RWPE1 (cell line): ENCODE results near the gene APBB2.

Experiments
- CTCF ChIA-PET: fragments of 350-600 bp; sonication (Branson Sonifier 250); formaldehyde crosslinking; extraction: SDS; loops from one replicate; lab custom pipeline; 2021; lab: Yijun Ruan, JAX
- POLR2A ChIA-PET: fragments of 400-600 bp; formaldehyde crosslinking; extraction: SDS; loops from one replicate; lab custom pipeline; 2020; ENCODE audit warnings: antibody characterized with exemption; ENCODE audit not compliant: low non-redundant PET; lab: Yijun Ruan, JAX
- DNase-seq: peaks from one replicate; pipeline ENCODE4 v3.0.0; 2012; ENCODE audit warnings: low spot score
- H3K27ac ChIP-seq: fragments of 450-650 bp; 2 replicates; pipeline ENCODE4 v1.5.1; 2017
- TF ChIP-seq, protein P1 (sequence below): fragments of 450-650 bp; conservative IDR thresholded peaks from 2 replicates; pipeline ENCODE4 v1.5.1; 2017; ENCODE audit warnings: low read depth, mild to moderate bottlenecking

Gene APBB2

DNA sequence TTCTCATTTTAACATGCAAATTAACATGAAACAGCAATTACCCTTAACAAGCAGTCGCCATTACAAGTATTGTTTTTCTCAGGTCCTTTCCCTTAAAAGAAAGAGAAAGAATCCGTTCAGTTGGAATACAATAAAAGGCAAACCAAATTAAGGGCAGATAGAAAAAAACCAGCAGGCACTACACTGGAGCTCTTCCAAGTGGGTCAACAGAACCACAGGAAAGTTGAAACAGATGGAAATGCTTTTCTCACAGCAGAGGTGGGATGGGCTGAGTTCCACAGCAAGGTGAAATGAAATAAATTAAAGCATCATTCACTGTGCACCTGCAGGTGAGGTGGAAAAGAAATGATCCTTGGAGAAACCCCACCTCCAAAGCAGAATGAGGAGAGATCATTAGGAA, 102.6 kb downstream of the APBB2 start:
- no peak for DNase-seq
- ChIA-PET CTCF (interaction anchor here (0.7 kb wide), 1 partner anchor 46 kb away, joined by 4 read pairs; no protein-coding TSS in a partner anchor), POLR2A (no interaction called here)
- no peak overlapping the region for H3K27ac ChIP-seq
- TF ChIP-seq, protein P1, sequence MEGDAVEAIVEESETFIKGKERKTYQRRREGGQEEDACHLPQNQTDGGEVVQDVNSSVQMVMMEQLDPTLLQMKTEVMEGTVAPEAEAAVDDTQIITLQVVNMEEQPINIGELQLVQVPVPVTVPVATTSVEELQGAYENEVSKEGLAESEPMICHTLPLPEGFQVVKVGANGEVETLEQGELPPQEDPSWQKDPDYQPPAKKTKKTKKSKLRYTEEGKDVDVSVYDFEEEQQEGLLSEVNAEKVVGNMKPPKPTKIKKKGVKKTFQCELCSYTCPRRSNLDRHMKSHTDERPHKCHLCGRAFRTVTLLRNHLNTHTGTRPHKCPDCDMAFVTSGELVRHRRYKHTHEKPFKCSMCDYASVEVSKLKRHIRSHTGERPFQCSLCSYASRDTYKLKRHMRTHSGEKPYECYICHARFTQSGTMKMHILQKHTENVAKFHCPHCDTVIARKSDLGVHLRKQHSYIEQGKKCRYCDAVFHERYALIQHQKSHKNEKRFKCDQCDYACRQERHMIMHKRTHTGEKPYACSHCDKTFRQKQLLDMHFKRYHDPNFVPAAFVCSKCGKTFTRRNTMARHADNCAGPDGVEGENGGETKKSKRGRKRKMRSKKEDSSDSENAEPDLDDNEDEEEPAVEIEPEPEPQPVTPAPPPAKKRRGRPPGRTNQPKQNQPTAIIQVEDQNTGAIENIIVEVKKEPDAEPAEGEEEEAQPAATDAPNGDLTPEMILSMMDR, result no peak

DNA sequence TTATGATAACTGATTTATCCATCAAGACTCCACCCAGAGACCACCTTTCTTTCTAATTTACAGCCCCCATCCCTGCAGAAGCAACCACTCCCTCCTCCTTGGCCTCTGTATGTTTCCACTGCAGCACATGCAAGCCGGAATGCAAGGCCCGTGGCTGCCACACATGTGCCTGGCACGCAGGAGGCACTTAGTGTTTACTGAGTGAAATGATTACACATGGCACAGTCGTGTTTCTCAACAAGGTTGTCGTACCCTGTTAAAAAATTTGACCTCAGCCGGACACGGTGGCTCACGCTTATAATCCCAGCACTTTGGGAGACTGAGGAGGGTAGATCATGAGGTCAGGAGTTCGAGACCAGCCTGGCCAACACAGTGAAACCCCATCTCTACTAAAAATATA, 104.3 kb downstream of the APBB2 start:
- CTCF ChIA-PET, result no interaction called here
- H3K27ac ChIP-seq, result no peak overlapping the region
- POLR2A ChIA-PET, result no interaction called here
- DNase-seq, result no peak
- TF ChIP-seq, protein P1, result no peak

DNA sequence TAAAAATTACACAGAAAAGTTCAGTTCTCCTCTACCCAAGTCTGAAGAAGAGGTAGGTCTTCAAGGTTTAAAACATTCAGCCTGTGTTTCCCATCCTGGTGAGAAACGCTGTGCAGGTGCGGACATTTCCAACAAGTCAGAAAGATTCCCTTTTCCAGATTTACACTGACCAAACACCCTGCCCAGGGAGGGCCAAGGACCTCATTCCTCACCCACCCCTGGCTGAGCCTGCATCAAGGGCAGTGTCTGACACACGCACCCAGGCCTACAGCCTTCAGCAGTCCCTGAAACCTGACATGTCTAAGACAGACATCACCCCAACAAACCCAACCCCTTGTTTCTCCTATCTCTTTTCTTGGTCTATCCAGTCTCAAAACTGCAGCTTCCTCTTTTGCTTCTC, 105.9 kb downstream of the APBB2 start:
- H3K27ac ChIP-seq, result peak overlapping the region; percentile 49
- DNase-seq, result no peak
- TF ChIP-seq, protein P1, result no peak
- POLR2A ChIA-PET, result no interaction called here
- CTCF ChIA-PET, result no interaction called here

DNA sequence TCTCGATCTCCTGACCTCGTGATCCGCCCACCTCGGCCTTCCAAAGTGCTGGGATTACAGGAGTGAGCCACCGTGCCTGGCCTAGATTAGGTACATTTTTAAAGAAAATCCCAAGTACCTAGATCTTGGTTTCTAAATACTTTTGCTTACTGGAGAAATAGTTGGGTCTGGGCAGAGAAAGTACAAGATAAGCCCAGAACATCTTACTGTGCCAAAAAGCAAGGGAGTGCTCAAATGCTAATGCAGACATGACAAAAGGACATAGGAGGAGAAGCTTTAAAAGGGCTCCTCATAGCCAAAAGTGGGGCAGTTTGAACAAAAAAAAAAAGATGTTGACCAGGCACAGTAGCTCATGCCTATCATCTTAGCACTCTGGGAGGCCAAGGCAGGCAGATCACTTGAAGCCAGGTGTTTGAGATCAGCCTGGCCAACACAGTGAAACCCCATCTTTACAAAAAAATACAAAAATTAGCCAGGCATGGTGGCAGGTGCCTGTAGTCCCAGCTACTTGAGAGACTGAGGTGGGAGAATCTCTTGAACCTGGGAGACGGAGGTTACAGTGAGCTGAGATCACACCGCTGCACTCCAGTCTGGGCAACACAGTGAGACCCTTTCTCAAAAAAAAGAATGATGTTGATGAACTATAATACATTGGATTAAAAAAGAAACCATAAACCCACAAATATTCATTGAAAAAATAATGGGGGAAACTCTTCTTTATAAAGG, 107.5 kb downstream of the APBB2 start:
- POLR2A ChIA-PET, result no interaction called here

DNA sequence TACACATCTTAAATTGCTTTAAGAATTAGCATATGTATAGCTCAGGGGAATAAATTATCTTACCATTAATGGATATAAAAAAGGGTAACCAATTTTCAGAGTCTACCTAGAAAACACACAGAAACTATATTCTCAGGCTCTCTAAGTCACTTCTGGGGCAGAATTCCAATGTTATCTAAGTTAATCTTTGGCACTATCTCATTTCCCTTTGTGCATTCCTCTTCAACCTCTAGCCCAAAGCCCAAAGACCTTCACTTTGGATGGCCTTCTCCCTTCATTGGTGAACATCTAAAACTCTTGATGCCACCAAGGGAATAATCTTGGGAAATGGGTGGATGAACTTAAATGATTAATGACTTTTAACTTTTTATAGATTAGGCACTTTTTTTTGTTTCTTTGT, 108.3 kb downstream of the APBB2 start:
- no peak for DNase-seq
- TF ChIP-seq, protein P1, result no peak
- H3K27ac ChIP-seq, result peak overlapping the region; percentile 36; the same call in 1 of the 2 replicates
- ChIA-PET CTCF (no interaction called here), POLR2A (no interaction called here)

More for the DNA sequence above, 107.5 kb downstream of the APBB2 start:
- TF ChIP-seq, protein P1, result no peak
- H3K27ac ChIP-seq, result peak overlapping the region; percentile 36; the same call in 1 of the 2 replicates
- CTCF ChIA-PET, result interaction anchor here (0.6 kb wide), 2 partner anchors 10 to 24 kb away, joined by 3 to 4 read pairs; no protein-coding TSS in a partner anchor
- DNase-seq, result no peak

DNA sequence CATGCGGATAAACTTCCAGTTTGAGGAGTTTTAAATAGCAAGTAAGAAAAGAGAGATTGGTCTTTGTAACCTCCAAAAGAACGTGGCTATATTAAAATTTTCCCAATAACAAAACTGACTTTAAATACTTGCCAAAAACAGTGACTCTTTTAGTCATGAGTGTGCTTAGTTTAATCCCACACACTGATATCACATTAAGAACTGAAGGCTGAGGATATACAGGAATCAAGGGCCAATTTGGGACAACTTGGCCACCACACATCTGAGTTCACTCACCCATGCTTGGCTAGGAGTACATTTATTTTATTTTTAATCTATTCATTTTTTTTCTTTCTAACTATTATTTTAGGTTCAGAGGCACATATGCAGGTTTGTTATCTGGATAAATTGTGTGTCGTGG, 110.2 kb downstream of the APBB2 start:
- no peak for DNase-seq
- POLR2A ChIA-PET, result no interaction called here
- TF ChIP-seq, protein P1, result no peak
- no peak overlapping the region for H3K27ac ChIP-seq
- CTCF ChIA-PET, result interaction anchor here (0.6 kb wide), 1 partner anchor 10 kb away, joined by 3 read pairs; no protein-coding TSS in a partner anchor
